Esophagus muscularis mucosa (tissue), 3 donors: ENCODE results near the gene GLIS2.
A peak's percentile ranks its signal among the peaks of the same experiment; 100 is the strongest.

ENCODE experiments used
- POLR2A ChIP-seq: fragments of 450-650 bp; IDR thresholded peaks from one replicate; pipeline ENCODE4 v1.6.1; 2017; ENCODE audit warnings: antibody characterized with exemption, moderate library complexity, mild to moderate bottlenecking, low read depth
- TF ChIP-seq, protein P1 (sequence below), 3 experiments: fragments of 200-600 bp in 2 of 3; fragments of 450-650 bp in 1 of 3; sonication (generic) in 2 of 3; IDR thresholded peaks; one replicate each; pipeline ENCODE4 v1.5.1; 2017 to 2019; ENCODE audit warnings: antibody characterized with exemption in 3 of 3, mild to moderate bottlenecking in 2 of 3, moderate library complexity in 1 of 3

DNA sequence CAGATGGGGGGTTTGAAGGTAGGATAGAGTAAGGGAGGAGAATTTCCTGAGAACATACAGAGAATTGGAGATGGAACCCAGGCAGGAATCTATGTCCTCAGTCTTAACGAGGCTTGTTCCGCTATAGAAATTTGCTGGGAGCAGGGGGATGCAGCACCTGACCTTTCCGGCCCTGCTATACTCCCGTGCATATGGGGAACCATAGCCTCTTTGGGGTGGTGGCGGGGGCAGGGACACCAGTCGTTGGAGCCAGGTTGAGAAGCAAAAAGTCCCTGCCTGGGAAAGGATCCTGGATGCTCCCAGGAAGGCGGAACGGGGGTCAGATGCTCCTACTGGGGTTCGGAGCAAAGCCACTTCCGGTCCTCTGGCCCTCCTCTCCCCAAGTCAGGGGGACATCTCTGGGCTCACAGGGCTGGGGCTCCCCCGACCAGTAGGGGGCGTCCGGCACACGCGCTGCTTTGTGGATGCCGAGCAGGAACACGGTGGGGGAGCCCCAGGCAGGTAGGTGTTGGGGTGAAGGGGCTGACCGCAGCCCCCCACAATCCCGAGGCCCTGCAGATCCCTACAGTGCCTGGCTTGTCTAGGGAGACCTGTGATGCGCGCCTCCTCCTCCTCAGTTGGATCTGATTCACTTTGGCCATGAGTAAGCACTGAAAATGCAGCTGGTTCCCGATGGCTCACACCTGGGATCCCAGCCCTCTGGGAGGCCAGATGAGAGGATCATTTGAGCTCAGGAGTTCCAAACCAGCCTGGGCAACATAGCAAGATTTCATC, 27.5 kb upstream of the GLIS2 start:
- TF ChIP-seq, protein P1, sequence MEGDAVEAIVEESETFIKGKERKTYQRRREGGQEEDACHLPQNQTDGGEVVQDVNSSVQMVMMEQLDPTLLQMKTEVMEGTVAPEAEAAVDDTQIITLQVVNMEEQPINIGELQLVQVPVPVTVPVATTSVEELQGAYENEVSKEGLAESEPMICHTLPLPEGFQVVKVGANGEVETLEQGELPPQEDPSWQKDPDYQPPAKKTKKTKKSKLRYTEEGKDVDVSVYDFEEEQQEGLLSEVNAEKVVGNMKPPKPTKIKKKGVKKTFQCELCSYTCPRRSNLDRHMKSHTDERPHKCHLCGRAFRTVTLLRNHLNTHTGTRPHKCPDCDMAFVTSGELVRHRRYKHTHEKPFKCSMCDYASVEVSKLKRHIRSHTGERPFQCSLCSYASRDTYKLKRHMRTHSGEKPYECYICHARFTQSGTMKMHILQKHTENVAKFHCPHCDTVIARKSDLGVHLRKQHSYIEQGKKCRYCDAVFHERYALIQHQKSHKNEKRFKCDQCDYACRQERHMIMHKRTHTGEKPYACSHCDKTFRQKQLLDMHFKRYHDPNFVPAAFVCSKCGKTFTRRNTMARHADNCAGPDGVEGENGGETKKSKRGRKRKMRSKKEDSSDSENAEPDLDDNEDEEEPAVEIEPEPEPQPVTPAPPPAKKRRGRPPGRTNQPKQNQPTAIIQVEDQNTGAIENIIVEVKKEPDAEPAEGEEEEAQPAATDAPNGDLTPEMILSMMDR (IDR thresholded peaks at IDR 0.05): peak in 2 of 3 experiments; percentile 92 to 95
- TF ChIP-seq POLR2A: no peak
